Measurements from ENCODE around the gene SMARCE1. TPM values are rescaled to one million over a fixed set of nuclear protein-coding genes. Genes with fewer than 3 reads are reported as not detected.

The SMARCE1 gene
- total and polyA plus RNA-seq, 8 donors: 83.9 to 262 (median 227) TPM

DNA sequence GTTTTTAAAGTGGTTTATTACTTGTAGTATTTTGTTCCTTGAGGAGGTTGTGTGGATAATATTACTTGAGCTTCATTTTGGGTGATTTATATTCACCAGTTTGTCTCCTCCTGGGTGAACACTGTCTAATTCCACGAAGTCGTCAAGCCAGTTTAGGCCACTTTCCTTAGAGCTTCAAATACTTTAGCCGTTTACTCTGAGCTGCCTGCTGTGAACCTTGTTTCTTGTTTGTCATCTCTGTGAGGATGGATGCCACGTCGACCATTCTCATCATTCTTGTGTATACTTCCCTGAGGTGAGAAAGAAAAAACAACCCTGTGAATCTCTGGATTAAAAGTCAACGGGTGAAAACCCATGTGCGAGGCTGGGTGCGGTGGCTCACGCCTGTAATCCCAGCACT, 47.0 kb upstream of the SMARCE1 start:
- H3K4me1 ChIP-seq: peaks cover 5 to 8% of the 10 kb centered on the region in 2 donors
- intact Hi-C loops (cut with DNase I): no loop called here
- DNase-seq (no peak), ATAC-seq (peak; percentile 44)
- H3K36me3 ChIP-seq: no peaks in the 10 kb centered on the region
- H3K27me3 ChIP-seq: peaks cover 0 to 6% of the 10 kb centered on the region in 2 donors
- H3K4me3 ChIP-seq: no peak overlapping the region
- TF ChIP-seq, protein P1, sequence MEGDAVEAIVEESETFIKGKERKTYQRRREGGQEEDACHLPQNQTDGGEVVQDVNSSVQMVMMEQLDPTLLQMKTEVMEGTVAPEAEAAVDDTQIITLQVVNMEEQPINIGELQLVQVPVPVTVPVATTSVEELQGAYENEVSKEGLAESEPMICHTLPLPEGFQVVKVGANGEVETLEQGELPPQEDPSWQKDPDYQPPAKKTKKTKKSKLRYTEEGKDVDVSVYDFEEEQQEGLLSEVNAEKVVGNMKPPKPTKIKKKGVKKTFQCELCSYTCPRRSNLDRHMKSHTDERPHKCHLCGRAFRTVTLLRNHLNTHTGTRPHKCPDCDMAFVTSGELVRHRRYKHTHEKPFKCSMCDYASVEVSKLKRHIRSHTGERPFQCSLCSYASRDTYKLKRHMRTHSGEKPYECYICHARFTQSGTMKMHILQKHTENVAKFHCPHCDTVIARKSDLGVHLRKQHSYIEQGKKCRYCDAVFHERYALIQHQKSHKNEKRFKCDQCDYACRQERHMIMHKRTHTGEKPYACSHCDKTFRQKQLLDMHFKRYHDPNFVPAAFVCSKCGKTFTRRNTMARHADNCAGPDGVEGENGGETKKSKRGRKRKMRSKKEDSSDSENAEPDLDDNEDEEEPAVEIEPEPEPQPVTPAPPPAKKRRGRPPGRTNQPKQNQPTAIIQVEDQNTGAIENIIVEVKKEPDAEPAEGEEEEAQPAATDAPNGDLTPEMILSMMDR (IDR thresholded peaks at IDR 0.05): no peak
- no peak overlapping the region for H3K27ac ChIP-seq
- H3K9me3 ChIP-seq: no peaks in the 10 kb centered on the region

DNA sequence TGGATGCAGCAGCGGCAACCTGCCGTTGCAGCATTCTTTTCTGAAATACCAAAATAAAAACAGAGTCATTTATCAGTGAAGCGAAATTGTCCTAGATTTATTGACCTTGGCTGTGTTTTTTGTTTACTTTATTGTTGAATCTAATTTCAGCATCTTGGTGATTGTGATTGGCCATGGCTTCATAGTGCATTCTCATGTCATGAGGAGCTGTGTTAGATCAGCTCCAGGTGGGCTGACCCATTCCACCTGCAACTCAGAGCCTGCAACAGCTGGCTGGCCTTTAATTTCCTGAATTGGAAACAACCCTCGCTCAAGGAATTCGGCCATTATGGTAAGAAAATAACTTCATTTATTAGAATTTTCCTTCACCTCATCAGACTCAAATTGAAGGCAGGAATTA, 39.5 kb upstream of the SMARCE1 start:
- TF ChIP-seq, protein P1 (IDR thresholded peaks at IDR 0.05): no peak
- H3K4me3 ChIP-seq: no peak overlapping the region
- no peaks in the 10 kb centered on the region for H3K27me3 ChIP-seq
- H3K4me1 ChIP-seq: no peaks in the 10 kb centered on the region
- intact Hi-C loops (cut with DNase I): no loop called here
- no peaks in the 10 kb centered on the region for H3K9me3 ChIP-seq
- H3K27ac ChIP-seq: no peak overlapping the region
- DNase-seq (no peak), ATAC-seq (no peak)
- H3K36me3 ChIP-seq: no peaks in the 10 kb centered on the region

DNA sequence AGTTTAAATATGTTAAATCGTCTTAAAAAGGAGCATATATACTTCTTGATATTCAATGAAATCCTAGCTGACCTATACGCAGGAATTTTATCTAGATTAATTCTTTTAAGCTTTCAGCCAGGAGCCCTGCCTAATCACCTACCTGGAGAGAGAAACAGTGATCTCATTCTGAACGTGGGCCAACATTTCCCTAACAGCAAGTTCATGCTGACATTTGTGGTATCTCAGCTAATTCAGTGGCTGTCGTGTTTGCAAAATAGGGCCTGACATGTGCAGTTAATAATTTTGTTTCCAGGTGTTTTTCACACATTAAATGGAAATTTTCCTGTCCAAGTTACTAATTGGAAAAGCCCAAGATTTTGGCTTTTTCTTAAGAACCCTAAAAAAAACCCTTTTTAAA, 38.6 kb upstream of the SMARCE1 start:
- no peaks in the 10 kb centered on the region for H3K9me3 ChIP-seq
- no peak for DNase-seq
- intact Hi-C loops (cut with DNase I): no loop called here
- H3K27me3 ChIP-seq: no peaks in the 10 kb centered on the region
- no peak for ATAC-seq
- H3K27ac ChIP-seq: no peak overlapping the region
- no peaks in the 10 kb centered on the region for H3K36me3 ChIP-seq
- H3K4me1 ChIP-seq: no peaks in the 10 kb centered on the region
- TF ChIP-seq, protein P1 (IDR thresholded peaks at IDR 0.05): no peak
- no peak overlapping the region for H3K4me3 ChIP-seq

DNA sequence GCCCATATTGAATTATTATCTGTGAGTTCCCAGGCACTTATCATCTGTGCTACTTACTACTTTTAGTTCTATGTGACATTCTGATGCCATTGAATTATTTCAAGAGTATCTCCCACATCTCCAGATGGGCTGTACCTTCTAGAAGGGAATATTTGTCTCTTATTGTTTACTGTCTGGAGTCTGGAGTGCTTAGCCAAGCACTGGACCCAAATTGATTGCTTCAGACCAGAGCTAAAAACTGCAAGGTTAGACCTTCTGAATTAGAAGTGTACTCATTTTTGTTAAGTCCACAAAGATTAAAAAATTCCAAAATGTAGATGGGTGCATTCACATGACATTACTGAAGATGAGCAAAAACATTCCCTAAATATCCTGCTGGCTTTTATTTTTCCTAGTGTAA, 33.4 kb upstream of the SMARCE1 start:
- intact Hi-C loops (cut with DNase I): no loop called here
- ATAC-seq (no peak), DNase-seq (no peak)
- TF ChIP-seq, protein P1 (IDR thresholded peaks at IDR 0.05): no peak
- H3K36me3 ChIP-seq: no peaks in the 10 kb centered on the region
- H3K4me3 ChIP-seq: no peak overlapping the region
- H3K4me1 ChIP-seq: no peaks in the 10 kb centered on the region
- H3K27ac ChIP-seq: no peak overlapping the region
- H3K9me3 ChIP-seq: no peaks in the 10 kb centered on the region
- H3K27me3 ChIP-seq: peaks cover 0 to 28% of the 10 kb centered on the region in 2 donors

DNA sequence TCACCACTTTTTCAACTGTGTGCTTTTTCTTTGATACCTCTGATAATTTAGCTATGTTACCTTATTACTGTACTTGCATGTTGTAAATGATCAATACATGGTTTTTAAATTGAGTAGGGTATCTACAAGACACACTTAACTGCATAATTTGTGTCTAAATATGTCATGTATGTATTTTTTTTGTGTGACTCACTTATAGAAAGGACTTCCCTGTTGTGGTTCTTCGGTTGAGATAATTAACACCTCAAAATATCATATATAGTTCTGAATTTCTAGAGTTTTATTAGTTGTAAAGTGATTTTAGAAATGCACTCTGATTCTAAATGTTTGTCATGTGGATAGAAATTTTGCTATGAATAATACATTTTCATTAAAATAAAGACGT, 31.9 kb upstream of the SMARCE1 start:
- H3K4me1 ChIP-seq: no peaks in the 10 kb centered on the region
- DNase-seq (no peak), ATAC-seq (no peak)
- H3K36me3 ChIP-seq: no peaks in the 10 kb centered on the region
- no peaks in the 10 kb centered on the region for H3K9me3 ChIP-seq
- H3K4me3 ChIP-seq: no peak overlapping the region
- H3K27me3 ChIP-seq: peaks cover 0 to 29% of the 10 kb centered on the region in 2 donors
- intact Hi-C loops (cut with DNase I): no loop called here
- TF ChIP-seq, protein P1 (IDR thresholded peaks at IDR 0.05): no peak
- H3K27ac ChIP-seq: no peak overlapping the region
